GM12875 (cell line): ENCODE data around the gene FNDC3A.

Experiments used
- H3K4me3 ChIP-seq: one replicate; pipeline ENCODE4 v1.5.1; 2011; ENCODE audit warnings: low read depth, low read length, control low read depth
- TF ChIP-seq, protein P1 (sequence below): IDR thresholded peaks from 2 replicates; pipeline ENCODE4 v1.5.1; 2011; ENCODE audit warnings: low read depth, mild to moderate bottlenecking, control low read depth, inconsistent platforms, low read length, moderate library complexity, borderline replicate concordance; ENCODE audit not compliant: insufficient read depth

FNDC3A gene

DNA sequence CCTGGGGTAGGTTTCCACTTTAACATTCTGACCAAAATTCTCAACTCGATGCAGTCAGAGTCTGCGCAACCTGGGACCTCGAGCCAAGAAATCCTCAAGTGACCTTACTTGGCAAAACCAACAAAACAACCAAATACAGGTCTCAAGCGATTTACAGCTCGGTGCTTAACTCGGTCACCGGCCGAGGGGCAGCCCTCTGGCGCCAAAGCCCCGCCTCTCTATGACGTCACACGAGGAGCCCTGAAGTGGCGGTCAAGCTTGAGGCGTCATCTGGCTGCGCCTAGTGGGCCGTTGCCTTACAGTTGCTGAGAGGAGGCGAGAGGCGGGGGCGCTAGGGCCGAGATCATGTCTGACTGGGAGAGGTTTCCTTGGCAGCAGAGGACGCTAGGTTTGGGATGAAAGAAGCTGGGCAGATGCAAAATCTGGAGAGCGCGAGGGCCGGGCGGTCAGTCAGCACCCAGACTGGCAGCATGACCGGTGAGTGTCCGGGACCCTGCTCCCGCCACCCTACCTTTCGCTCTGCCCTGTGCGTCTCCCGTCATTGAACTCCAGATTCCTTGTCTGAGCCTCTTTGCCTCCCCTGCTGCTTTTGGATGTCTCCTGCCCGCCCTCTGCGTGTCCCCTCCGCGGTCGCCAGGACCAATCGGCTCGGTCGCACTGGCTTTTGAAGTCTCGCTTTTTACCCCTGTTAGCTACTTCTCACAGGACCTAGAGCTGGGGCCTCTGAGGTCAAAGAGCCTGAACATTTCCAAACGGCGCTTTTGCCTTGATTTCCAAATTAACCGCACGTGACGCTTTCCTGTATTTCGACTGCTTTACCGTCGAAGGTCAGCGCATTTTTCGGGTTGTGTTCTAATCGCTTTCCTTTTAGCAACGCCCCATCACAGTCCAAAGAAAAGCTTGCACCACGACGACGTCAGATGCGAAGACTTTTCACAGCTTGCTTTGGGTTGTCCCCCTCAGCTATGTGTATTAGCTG is 272.2 kb downstream of the FNDC3A start, which contains the start of gene CDADC1:
CDADC1 (plus strand) TSS at position 283 of the 979 bp plus-strand sequence; CDS start at position 396, 113 bp downstream.
- TF ChIP-seq, protein P1, sequence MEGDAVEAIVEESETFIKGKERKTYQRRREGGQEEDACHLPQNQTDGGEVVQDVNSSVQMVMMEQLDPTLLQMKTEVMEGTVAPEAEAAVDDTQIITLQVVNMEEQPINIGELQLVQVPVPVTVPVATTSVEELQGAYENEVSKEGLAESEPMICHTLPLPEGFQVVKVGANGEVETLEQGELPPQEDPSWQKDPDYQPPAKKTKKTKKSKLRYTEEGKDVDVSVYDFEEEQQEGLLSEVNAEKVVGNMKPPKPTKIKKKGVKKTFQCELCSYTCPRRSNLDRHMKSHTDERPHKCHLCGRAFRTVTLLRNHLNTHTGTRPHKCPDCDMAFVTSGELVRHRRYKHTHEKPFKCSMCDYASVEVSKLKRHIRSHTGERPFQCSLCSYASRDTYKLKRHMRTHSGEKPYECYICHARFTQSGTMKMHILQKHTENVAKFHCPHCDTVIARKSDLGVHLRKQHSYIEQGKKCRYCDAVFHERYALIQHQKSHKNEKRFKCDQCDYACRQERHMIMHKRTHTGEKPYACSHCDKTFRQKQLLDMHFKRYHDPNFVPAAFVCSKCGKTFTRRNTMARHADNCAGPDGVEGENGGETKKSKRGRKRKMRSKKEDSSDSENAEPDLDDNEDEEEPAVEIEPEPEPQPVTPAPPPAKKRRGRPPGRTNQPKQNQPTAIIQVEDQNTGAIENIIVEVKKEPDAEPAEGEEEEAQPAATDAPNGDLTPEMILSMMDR, result no peak
- H3K4me3 ChIP-seq, result peak within 1 kb of the TSS; percentile 93

DNA sequence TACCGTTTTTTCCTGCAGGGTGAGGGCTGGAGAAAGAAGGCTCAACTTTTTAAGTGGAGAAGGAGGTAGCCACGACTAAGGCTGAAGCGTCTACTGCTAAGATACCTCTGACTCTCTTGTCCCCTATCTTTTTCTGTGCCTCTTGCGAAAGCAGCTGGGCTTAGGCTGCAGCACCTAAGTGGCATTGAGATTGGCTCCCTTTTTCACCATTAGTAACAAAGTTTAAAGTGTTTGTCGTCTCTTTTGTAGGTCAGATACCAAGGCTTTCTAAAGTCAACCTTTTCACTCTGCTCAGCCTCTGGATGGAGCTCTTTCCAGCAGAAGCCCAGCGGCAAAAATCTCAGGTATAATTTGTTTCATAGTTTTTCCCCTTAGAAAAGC is 272.9 kb downstream of the FNDC3A start:
- H3K4me3 ChIP-seq, result peak overlapping the region; percentile 93
- TF ChIP-seq, protein P1, result peak; percentile 12; the same call in 1 of the 2 replicates

DNA sequence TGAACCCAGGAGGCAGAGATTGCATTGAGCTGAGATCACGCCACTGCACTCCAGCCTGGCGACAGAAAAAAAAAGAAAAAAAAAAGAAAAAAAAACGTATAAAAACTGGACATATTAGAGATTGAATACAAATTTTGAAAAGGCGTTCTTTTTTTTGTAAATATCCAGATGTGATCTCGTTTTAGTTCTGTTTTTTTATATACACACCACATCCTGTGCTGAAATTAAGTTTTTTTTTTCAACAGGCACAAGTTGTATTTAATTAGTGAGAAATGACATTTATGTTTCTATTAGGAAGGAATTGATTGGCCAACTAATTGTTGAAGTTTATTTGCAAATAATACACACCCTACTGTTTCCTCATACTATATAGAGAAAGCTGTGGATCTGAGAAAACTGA is 275.6 kb downstream of the FNDC3A start:
- TF ChIP-seq, protein P1, result no peak
- H3K4me3 ChIP-seq, result no peak overlapping the region

DNA sequence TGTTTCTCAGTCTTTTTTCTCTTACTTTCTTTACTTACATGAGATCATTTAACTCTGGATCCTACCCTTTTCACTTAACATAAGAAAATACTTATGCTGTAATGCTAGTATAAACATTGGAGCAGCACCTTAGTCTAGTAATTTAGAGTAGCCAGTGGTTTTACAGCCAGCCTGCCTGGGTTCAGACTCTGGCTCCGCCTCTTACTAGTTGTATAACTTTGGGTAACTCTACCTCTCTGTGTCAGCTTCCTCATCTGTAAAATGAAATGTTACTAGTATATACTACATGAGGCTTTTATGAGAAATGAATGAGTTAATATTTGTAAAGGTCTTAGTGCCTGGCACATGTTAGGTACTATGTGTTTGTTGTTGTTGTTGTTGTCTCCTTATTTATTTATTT is 277.6 kb downstream of the FNDC3A start:
- no peak overlapping the region for H3K4me3 ChIP-seq
- TF ChIP-seq, protein P1, result no peak

DNA sequence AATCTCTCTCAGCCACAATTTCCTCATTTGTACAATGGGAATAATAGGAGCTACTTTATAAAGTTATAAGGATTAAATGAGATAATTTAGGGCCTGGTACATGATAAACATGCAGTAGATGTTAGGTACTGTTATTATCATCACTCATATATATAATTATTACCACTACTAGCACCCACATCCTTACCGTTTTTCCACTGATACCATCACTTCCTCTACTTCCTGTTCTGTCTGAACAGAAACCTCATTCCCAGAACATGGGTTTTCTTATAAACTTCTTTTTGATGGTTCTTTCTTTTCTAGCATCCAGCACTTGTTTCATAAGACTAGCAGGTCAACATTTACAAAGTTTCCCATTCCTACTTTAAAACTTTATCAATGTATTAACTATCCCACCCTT is 278.3 kb downstream of the FNDC3A start:
- TF ChIP-seq, protein P1, result no peak
- no peak overlapping the region for H3K4me3 ChIP-seq

DNA sequence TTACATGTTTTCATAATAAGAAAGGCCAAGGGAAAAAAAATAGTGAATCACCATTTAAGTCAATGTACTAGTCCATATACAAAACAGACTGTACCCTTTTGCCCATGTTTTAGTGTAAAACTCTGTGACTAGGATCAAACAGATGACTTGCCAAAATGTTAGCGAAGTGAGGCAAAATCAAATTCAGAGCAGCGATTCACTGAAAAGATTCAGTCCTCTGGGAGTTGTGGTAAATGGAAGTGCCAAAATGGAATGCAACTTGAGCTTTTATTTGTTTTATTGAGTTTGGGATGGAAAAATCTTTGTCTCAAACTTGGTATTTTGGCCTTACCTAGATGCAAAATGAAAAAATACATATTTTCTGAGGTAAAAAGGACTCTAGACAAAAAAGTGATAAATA is 281.1 kb downstream of the FNDC3A start:
- TF ChIP-seq, protein P1, result no peak
- H3K4me3 ChIP-seq, result no peak overlapping the region
